GM21367 (cell line): ENCODE results near the gene ERLIN1.
A peak's percentile ranks its signal among the peaks of the same experiment; 100 is the strongest.

Experiments
- ATAC-seq: cut with Tn5 transposase; IDR thresholded peaks from one replicate; pipeline ENCODE4 v1.9.1; 2021; ENCODE audit not compliant: unreplicated experiment

Gene ERLIN1

GRCh38 chr10:100173035-100173434 is 12.8 kb downstream of the ERLIN1 start:
- ATAC-seq: no peak

GRCh38 chr10:100172349-100172748 is 13.5 kb downstream of the ERLIN1 start:
- no peak for ATAC-seq

GRCh38 chr10:100168313-100168643 is 17.6 kb downstream of the ERLIN1 start:
- no peak for ATAC-seq

GRCh38 chr10:100167553-100168312 is 18.1 kb downstream of the ERLIN1 start:
- no peak for ATAC-seq

GRCh38 chr10:100163704-100164621 is 21.9 kb downstream of the ERLIN1 start:
- ATAC-seq: no peak

GRCh38 chr10:100162696-100163095 is 23.1 kb downstream of the ERLIN1 start:
- ATAC-seq: no peak

- ATAC-seq: peak; percentile 77
Measured at GRCh38 chr10:100158044-100158805, 27.6 kb downstream of the ERLIN1 start.

- ATAC-seq: no peak
Measured at GRCh38 chr10:100157156-100157555, 28.7 kb downstream of the ERLIN1 start.

GRCh38 chr10:100155936-100156335 is 29.9 kb downstream of the ERLIN1 start:
- no peak for ATAC-seq

- no peak for ATAC-seq
Measured at GRCh38 chr10:100154666-100155065, 31.2 kb downstream of the ERLIN1 start.

- no peak for ATAC-seq
Measured at GRCh38 chr10:100153239-100153825, 32.5 kb downstream of the ERLIN1 start.

- ATAC-seq: no peak
Measured at GRCh38 chr10:100151723-100152300, 34.0 kb downstream of the ERLIN1 start.

GRCh38 chr10:100148353-100149211 is 37.2 kb downstream of the ERLIN1 start:
- ATAC-seq: no peak

GRCh38 chr10:100146875-100147650 is 38.8 kb downstream of the ERLIN1 start:
- no peak for ATAC-seq

GRCh38 chr10:100146398-100146797 is 39.4 kb downstream of the ERLIN1 start:
- ATAC-seq: no peak

- ATAC-seq: no peak
Measured at GRCh38 chr10:100143756-100144155, 42.1 kb downstream of the ERLIN1 start.

GRCh38 chr10:100141446-100142087 is 44.3 kb downstream of the ERLIN1 start:
- no peak for ATAC-seq

GRCh38 chr10:100140070-100140469 is 45.8 kb downstream of the ERLIN1 start:
- ATAC-seq: no peak
